ENCODE data around the gene CD300LG.
"Not testable (repeated sequence)": the region's sequence is repeated elsewhere in the genome, so short reads cannot be mapped to it uniquely, and the experiment has no call there.

Gene CD300LG

GRCh38 chr17:43894494-43894893 is 47.5 kb downstream of the CD300LG start:
- not testable (repeated sequence) for H3K4me1 ChIP-seq (ENCODE audit: control insufficient read depth, insufficient read depth, low read length); H3K27me3 ChIP-seq (ENCODE audit: control insufficient read depth, insufficient read depth, low read length); H3K36me3 ChIP-seq (ENCODE audit: control insufficient read depth, insufficient read depth, low read length); H3K9ac ChIP-seq (ENCODE audit: low read length); H3K4me3 ChIP-seq (ENCODE audit: low read length); H3K27ac ChIP-seq (ENCODE audit: low read depth, low read length)

GRCh38 chr17:43897831-43898230 is 50.9 kb downstream of the CD300LG start:
- peaks cover 4% of the 10 kb centered on the region for H3K27me3 ChIP-seq (ENCODE audit: control insufficient read depth, insufficient read depth, low read length)
- H3K36me3 ChIP-seq (ENCODE audit: control insufficient read depth, insufficient read depth, low read length), result peaks cover 6% of the 10 kb centered on the region
- no peak overlapping the region for H3K4me3 ChIP-seq (ENCODE audit: low read length)
- peaks cover 9% of the 10 kb centered on the region for H3K4me1 ChIP-seq (ENCODE audit: control insufficient read depth, insufficient read depth, low read length)
- no peak overlapping the region for H3K9ac ChIP-seq (ENCODE audit: low read length)
- H3K27ac ChIP-seq (ENCODE audit: low read depth, low read length), result no peak overlapping the region

- Histone ChIP-seq H3K4me3 (ENCODE audit: low read length) (no peak overlapping the region), H3K9ac (ENCODE audit: low read length) (no peak overlapping the region), H3K27ac (ENCODE audit: low read depth, low read length) (no peak overlapping the region), H3K4me1 (ENCODE audit: control insufficient read depth, insufficient read depth, low read length) (peaks cover 9% of the 10 kb centered on the region), H3K27me3 (ENCODE audit: control insufficient read depth, insufficient read depth, low read length) (peaks cover 4% of the 10 kb centered on the region), H3K36me3 (ENCODE audit: control insufficient read depth, insufficient read depth, low read length) (peaks cover 6% of the 10 kb centered on the region)
Measured at GRCh38 chr17:43898446-43898845, 51.5 kb downstream of the CD300LG start.

- peaks cover 6% of the 10 kb centered on the region for H3K36me3 ChIP-seq (ENCODE audit: control insufficient read depth, insufficient read depth, low read length)
- H3K4me3 ChIP-seq (ENCODE audit: low read length), result peak overlapping the region; percentile 38
- no peak overlapping the region for H3K9ac ChIP-seq (ENCODE audit: low read length)
- no peak overlapping the region for H3K27ac ChIP-seq (ENCODE audit: low read depth, low read length)
- H3K27me3 ChIP-seq (ENCODE audit: control insufficient read depth, insufficient read depth, low read length), result peaks cover 4% of the 10 kb centered on the region
- peaks cover 10% of the 10 kb centered on the region for H3K4me1 ChIP-seq (ENCODE audit: control insufficient read depth, insufficient read depth, low read length)
Measured at GRCh38 chr17:43900183-43900857, 53.3 kb downstream of the CD300LG start.

- Histone ChIP-seq H3K4me1 (ENCODE audit: control insufficient read depth, insufficient read depth, low read length) (peaks cover 13% of the 10 kb centered on the region), H3K9ac (ENCODE audit: low read length) (no peak overlapping the region), H3K4me3 (ENCODE audit: low read length) (peak overlapping the region; percentile 38), H3K27ac (ENCODE audit: low read depth, low read length) (no peak overlapping the region), H3K27me3 (ENCODE audit: control insufficient read depth, insufficient read depth, low read length) (peaks cover 4% of the 10 kb centered on the region), H3K36me3 (ENCODE audit: control insufficient read depth, insufficient read depth, low read length) (peaks cover 2% of the 10 kb centered on the region)
Measured at GRCh38 chr17:43900858-43901754, 54.1 kb downstream of the CD300LG start.

GRCh38 chr17:43901861-43902589 is 55.0 kb downstream of the CD300LG start:
- H3K27ac ChIP-seq (ENCODE audit: low read depth, low read length), result no peak overlapping the region
- no peak overlapping the region for H3K9ac ChIP-seq (ENCODE audit: low read length)
- H3K27me3 ChIP-seq (ENCODE audit: control insufficient read depth, insufficient read depth, low read length), result peaks cover 8% of the 10 kb centered on the region
- H3K4me3 ChIP-seq (ENCODE audit: low read length), result no peak overlapping the region
- H3K36me3 ChIP-seq (ENCODE audit: control insufficient read depth, insufficient read depth, low read length), result peaks cover 2% of the 10 kb centered on the region
- peaks cover 13% of the 10 kb centered on the region for H3K4me1 ChIP-seq (ENCODE audit: control insufficient read depth, insufficient read depth, low read length)

- Histone ChIP-seq H3K4me1 (ENCODE audit: control insufficient read depth, insufficient read depth, low read length) (peaks cover 8% of the 10 kb centered on the region), H3K4me3 (ENCODE audit: low read length) (peak overlapping the region; percentile 65), H3K9ac (ENCODE audit: low read length) (no peak overlapping the region), H3K27me3 (ENCODE audit: control insufficient read depth, insufficient read depth, low read length) (peaks cover 12% of the 10 kb centered on the region), H3K36me3 (ENCODE audit: control insufficient read depth, insufficient read depth, low read length) (no peaks in the 10 kb centered on the region), H3K27ac (ENCODE audit: low read depth, low read length) (peak overlapping the region; percentile 97)
Measured at GRCh38 chr17:43905400-43905984, 58.5 kb downstream of the CD300LG start.

- H3K4me1 ChIP-seq (ENCODE audit: control insufficient read depth, insufficient read depth, low read length), result peaks cover 5% of the 10 kb centered on the region
- H3K4me3 ChIP-seq (ENCODE audit: low read length), result peak overlapping the region; percentile 65
- peak overlapping the region; percentile 97 for H3K27ac ChIP-seq (ENCODE audit: low read depth, low read length)
- no peak overlapping the region for H3K9ac ChIP-seq (ENCODE audit: low read length)
- H3K27me3 ChIP-seq (ENCODE audit: control insufficient read depth, insufficient read depth, low read length), result peaks cover 9% of the 10 kb centered on the region
- no peaks in the 10 kb centered on the region for H3K36me3 ChIP-seq (ENCODE audit: control insufficient read depth, insufficient read depth, low read length)
Measured at GRCh38 chr17:43905985-43906852, 59.2 kb downstream of the CD300LG start.

- Histone ChIP-seq H3K4me1 (ENCODE audit: control insufficient read depth, insufficient read depth, low read length) (peaks cover 5% of the 10 kb centered on the region), H3K27me3 (ENCODE audit: control insufficient read depth, insufficient read depth, low read length) (peaks cover 8% of the 10 kb centered on the region), H3K9ac (ENCODE audit: low read length) (peak overlapping the region; percentile 57), H3K36me3 (ENCODE audit: control insufficient read depth, insufficient read depth, low read length) (no peaks in the 10 kb centered on the region), H3K4me3 (ENCODE audit: low read length) (peak overlapping the region; percentile 71), H3K27ac (ENCODE audit: low read depth, low read length) (peak overlapping the region; percentile 97)
Measured at GRCh38 chr17:43906951-43907424, 60.0 kb downstream of the CD300LG start.

- Histone ChIP-seq H3K4me3 (ENCODE audit: low read length) (peak within 1 kb of the TSS; percentile 71), H3K36me3 (ENCODE audit: control insufficient read depth, insufficient read depth, low read length) (no peaks in the 10 kb centered on the region), H3K27ac (ENCODE audit: low read depth, low read length) (peak within 1 kb of the TSS; percentile 97), H3K9ac (ENCODE audit: low read length) (peak within 1 kb of the TSS; percentile 57), H3K27me3 (ENCODE audit: control insufficient read depth, insufficient read depth, low read length) (peaks cover 8% of the 10 kb centered on the region), H3K4me1 (ENCODE audit: control insufficient read depth, insufficient read depth, low read length) (peaks cover 5% of the 10 kb centered on the region)
Measured at GRCh38 chr17:43907425-43907981, 60.5 kb downstream of the CD300LG start, which contains the start of gene MPP2. Gene MPP2 (minus strand): TSS chr17:43907536. CDS start chr17:43904460, 3,076 bp downstream.
